Astrocyte (in vitro differentiated cells and primary cell): ENCODE results near the gene RMND5A.
"Not testable (repeated sequence)": the region's sequence is repeated elsewhere in the genome, so short reads cannot be mapped to it uniquely, and the experiment has no call there.

ENCODE experiments used
- EZH2 ChIP-seq: IDR thresholded peaks from 2 replicates; pipeline ENCODE4 v1.6.1; 2012; ENCODE audit warnings: mild to moderate bottlenecking, low read length, inconsistent platforms; ENCODE audit not compliant: insufficient read depth
- TF ChIP-seq, protein P1 (sequence below): IDR thresholded peaks from 2 replicates; pipeline ENCODE4 v1.5.1; 2011; ENCODE audit warnings: low read depth, mild to moderate bottlenecking, inconsistent platforms, low read length, moderate library complexity; ENCODE audit not compliant: insufficient read depth

DNA sequence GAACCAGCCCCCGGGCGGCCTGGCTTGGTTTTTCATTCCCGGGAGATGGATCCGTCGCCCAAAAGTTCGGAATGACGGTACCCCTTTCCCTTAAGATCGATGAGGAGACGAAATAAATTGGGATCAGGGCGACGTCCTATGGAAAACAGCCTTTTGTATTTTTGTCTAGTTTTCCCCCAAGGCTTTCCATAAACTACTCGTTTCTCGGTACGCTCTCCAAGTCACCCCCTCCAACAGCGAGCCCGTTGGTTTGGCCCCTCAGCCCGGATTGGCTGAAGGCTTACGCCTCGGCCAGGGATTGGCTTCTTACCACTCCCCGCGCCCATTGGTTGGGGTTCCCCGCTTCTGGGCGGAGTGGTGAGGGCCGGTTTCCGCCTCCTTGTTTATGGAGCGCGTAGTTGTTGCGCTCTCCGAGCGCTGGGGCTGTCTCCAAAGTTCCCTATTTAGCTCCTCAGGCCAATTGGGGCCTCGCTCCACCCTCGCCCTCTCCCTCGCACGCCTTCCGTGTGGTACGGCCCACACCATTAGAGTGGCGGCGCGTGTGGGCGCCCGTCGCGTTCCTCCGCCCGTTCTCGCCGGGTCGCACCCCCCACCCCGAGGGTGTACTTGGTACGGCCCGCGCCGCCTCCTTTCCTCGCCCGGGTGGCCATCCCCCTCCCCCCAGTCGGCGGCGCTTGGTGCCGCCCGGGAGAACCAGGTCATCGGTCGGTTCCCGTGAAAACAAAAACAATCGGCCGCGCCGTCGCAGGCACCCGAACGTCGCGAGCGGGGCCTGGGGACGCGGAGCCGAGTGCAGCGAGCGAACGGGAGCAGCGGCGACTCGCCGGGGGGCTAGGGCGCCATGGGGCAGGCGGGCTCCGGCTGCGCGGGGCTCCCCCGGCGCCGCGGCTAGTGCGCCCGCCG lies at the start of gene RMND5A:
- TF ChIP-seq, protein P1, sequence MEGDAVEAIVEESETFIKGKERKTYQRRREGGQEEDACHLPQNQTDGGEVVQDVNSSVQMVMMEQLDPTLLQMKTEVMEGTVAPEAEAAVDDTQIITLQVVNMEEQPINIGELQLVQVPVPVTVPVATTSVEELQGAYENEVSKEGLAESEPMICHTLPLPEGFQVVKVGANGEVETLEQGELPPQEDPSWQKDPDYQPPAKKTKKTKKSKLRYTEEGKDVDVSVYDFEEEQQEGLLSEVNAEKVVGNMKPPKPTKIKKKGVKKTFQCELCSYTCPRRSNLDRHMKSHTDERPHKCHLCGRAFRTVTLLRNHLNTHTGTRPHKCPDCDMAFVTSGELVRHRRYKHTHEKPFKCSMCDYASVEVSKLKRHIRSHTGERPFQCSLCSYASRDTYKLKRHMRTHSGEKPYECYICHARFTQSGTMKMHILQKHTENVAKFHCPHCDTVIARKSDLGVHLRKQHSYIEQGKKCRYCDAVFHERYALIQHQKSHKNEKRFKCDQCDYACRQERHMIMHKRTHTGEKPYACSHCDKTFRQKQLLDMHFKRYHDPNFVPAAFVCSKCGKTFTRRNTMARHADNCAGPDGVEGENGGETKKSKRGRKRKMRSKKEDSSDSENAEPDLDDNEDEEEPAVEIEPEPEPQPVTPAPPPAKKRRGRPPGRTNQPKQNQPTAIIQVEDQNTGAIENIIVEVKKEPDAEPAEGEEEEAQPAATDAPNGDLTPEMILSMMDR: not testable (repeated sequence)
- TF ChIP-seq EZH2: not testable (repeated sequence)
